D341Med (cell line): ENCODE results near the gene ULK4.
"Not testable (repeated sequence)": the region's sequence is repeated elsewhere in the genome, so short reads cannot be mapped to it uniquely, and the experiment has no call there.

Experiments used
- DNase-seq: peaks from one replicate; pipeline ENCODE4 v3.0.0; 2012; ENCODE audit warnings: low spot score

The ULK4 gene

GRCh38 chr3:41302295-41302694, 659.6 kb downstream of the ULK4 start:
- DNase-seq: no peak

- DNase-seq: no peak
These were observed 660.4 kb downstream of the ULK4 start for GRCh38 chr3:41301548-41301947.

- no peak for DNase-seq
These were observed 662.9 kb downstream of the ULK4 start for GRCh38 chr3:41299036-41299435.

- no peak for DNase-seq
These were observed 664.2 kb downstream of the ULK4 start for GRCh38 chr3:41297750-41298149.

GRCh38 chr3:41296556-41296955, 665.3 kb downstream of the ULK4 start:
- no peak for DNase-seq

- no peak for DNase-seq
These were observed 666.2 kb downstream of the ULK4 start for GRCh38 chr3:41295740-41296139.

GRCh38 chr3:41293169-41293681, 668.7 kb downstream of the ULK4 start:
- no peak for DNase-seq

GRCh38 chr3:41290736-41291135, 671.2 kb downstream of the ULK4 start:
- DNase-seq: no peak

- DNase-seq: no peak
These were observed 671.6 kb downstream of the ULK4 start for GRCh38 chr3:41290306-41290705.

- DNase-seq: no peak
These were observed 673.1 kb downstream of the ULK4 start for GRCh38 chr3:41288785-41289184.

- no peak for DNase-seq
These were observed 675.6 kb downstream of the ULK4 start for GRCh38 chr3:41286305-41286704.

GRCh38 chr3:41284934-41285333, 677.0 kb downstream of the ULK4 start:
- not testable (repeated sequence) for DNase-seq

- no peak for DNase-seq
These were observed 684.0 kb downstream of the ULK4 start for GRCh38 chr3:41277790-41278465.

GRCh38 chr3:41276191-41276590, 685.7 kb downstream of the ULK4 start:
- DNase-seq: no peak

- no peak for DNase-seq
These were observed 686.8 kb downstream of the ULK4 start for GRCh38 chr3:41274944-41275668.

GRCh38 chr3:41272667-41273066, 689.2 kb downstream of the ULK4 start:
- DNase-seq: no peak

- no peak for DNase-seq
These were observed 693.8 kb downstream of the ULK4 start for GRCh38 chr3:41267975-41268640.

GRCh38 chr3:41265823-41266273, 696.1 kb downstream of the ULK4 start:
- no peak for DNase-seq

- DNase-seq: no peak
These were observed 696.8 kb downstream of the ULK4 start for GRCh38 chr3:41265011-41265545.

GRCh38 chr3:41260063-41260450, 701.8 kb downstream of the ULK4 start:
- DNase-seq: no peak

GRCh38 chr3:41259449-41260062, 702.3 kb downstream of the ULK4 start:
- no peak for DNase-seq

GRCh38 chr3:41258239-41258800, 703.6 kb downstream of the ULK4 start:
- DNase-seq: no peak
